IMR-90 (cell line): ENCODE data around the gene TAF7.

Source experiments
- BHLHE40 ChIP-seq: fragments of 150-350 bp; IDR thresholded peaks from 2 replicates; pipeline ENCODE4 v1.6.1; 2016; ENCODE audit warnings: mild to moderate bottlenecking, low read depth, low read length
- CEBPB ChIP-seq: IDR thresholded peaks from 2 replicates; pipeline ENCODE4 v1.6.1; 2012; ENCODE audit warnings: low read depth, low read length, improper control_type of control experiment
- CHD1 ChIP-seq: IDR thresholded peaks from 2 replicates; pipeline ENCODE4 v1.6.1; 2012; ENCODE audit warnings: low read depth, low read length, improper control_type of control experiment
- FOS ChIP-seq: fragments of 150-350 bp; IDR thresholded peaks from 2 replicates; pipeline ENCODE4 v1.6.1; 2016; ENCODE audit warnings: low read depth, low read length
- MAZ ChIP-seq: IDR thresholded peaks from 2 replicates; pipeline ENCODE4 v1.6.1; 2012; ENCODE audit warnings: low read depth, mild to moderate bottlenecking, low read length, improper control_type of control experiment, moderate library complexity, borderline replicate concordance
- MXI1 ChIP-seq: IDR thresholded peaks from 2 replicates; pipeline ENCODE4 v1.6.1; 2012; ENCODE audit warnings: low read depth, mild to moderate bottlenecking, low read length, moderate library complexity, borderline replicate concordance
- POLR2A ChIP-seq: IDR thresholded peaks from 2 replicates; pipeline ENCODE4 v1.6.1; 2012; ENCODE audit warnings: mild to moderate bottlenecking, low read depth, low read length
- RCOR1 ChIP-seq: IDR thresholded peaks from 2 replicates; pipeline ENCODE4 v1.6.1; 2012; ENCODE audit warnings: mild to moderate bottlenecking, low read length, improper control_type of control experiment; ENCODE audit not compliant: insufficient replicate concordance
- RFX5 ChIP-seq: IDR thresholded peaks from 2 replicates; pipeline ENCODE4 v1.8.0; 2012; ENCODE audit warnings: low read depth, mild to moderate bottlenecking, low read length, moderate library complexity
- SMC3 ChIP-seq: fragments of 150-350 bp; IDR thresholded peaks from 2 replicates; pipeline ENCODE4 v1.6.1; 2016; ENCODE audit warnings: low read depth, mild to moderate bottlenecking, antibody characterized with exemption, low read length, moderate library complexity
- TF ChIP-seq, protein P1 (sequence below): conservative IDR thresholded peaks from 2 replicates; pipeline ENCODE4 v1.5.1; 2012; ENCODE audit warnings: mild to moderate bottlenecking, low read depth, low read length, improper control_type of control experiment
- TF ChIP-seq, protein P2 (sequence below): fragments of 150-350 bp; IDR thresholded peaks from 2 replicates; pipeline ENCODE4 v1.6.1; 2017; ENCODE audit warnings: mild to moderate bottlenecking, antibody characterized with exemption, low read length, low read depth

DNA sequence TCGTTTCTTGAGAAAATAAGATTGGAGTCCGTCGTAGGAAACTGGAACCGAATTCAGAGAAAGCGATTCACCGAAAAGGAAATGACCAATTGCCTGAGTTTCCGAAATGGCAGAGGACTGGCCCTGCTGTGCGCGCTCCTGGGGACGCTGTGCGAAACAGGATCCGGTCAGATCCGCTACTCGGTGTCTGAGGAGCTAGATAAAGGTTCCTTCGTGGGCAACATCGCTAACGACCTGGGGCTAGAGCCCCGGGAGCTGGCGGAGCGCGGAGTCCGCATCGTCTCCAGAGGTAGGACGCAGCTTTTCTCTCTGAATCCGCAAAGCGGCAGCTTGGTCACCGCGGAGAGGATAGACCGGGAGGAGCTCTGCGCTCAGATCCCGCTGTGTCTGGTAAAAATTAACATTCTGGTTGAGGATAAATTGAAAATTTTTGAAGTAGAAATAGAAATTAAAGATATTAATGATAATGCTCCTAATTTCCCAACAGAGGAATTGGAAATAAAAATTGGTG, 23.4 kb upstream of the TAF7 start:
- TF ChIP-seq POLR2A (no peak), RFX5 (no peak), BHLHE40 (no peak), CEBPB (no peak), RCOR1 (no peak), FOS (no peak), MXI1 (no peak), SMC3 (no peak), MAZ (no peak), CHD1 (no peak)
- TF ChIP-seq, protein P1, sequence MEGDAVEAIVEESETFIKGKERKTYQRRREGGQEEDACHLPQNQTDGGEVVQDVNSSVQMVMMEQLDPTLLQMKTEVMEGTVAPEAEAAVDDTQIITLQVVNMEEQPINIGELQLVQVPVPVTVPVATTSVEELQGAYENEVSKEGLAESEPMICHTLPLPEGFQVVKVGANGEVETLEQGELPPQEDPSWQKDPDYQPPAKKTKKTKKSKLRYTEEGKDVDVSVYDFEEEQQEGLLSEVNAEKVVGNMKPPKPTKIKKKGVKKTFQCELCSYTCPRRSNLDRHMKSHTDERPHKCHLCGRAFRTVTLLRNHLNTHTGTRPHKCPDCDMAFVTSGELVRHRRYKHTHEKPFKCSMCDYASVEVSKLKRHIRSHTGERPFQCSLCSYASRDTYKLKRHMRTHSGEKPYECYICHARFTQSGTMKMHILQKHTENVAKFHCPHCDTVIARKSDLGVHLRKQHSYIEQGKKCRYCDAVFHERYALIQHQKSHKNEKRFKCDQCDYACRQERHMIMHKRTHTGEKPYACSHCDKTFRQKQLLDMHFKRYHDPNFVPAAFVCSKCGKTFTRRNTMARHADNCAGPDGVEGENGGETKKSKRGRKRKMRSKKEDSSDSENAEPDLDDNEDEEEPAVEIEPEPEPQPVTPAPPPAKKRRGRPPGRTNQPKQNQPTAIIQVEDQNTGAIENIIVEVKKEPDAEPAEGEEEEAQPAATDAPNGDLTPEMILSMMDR, result no peak
- TF ChIP-seq, protein P2, sequence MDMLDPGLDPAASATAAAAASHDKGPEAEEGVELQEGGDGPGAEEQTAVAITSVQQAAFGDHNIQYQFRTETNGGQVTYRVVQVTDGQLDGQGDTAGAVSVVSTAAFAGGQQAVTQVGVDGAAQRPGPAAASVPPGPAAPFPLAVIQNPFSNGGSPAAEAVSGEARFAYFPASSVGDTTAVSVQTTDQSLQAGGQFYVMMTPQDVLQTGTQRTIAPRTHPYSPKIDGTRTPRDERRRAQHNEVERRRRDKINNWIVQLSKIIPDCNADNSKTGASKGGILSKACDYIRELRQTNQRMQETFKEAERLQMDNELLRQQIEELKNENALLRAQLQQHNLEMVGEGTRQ, result no peak
